ENCODE results near the gene FBXL15. TPM values are rescaled to one million over a fixed set of nuclear protein-coding genes. Genes with fewer than 3 reads are reported as not detected.

The FBXL15 gene
- total and polyA plus RNA-seq, 9 of the 15 experiments (the other 6 are each of a cell fraction or from before 2014, with no cell fraction given), result 0.08 to 25.9 (median 3.5) TPM

DNA sequence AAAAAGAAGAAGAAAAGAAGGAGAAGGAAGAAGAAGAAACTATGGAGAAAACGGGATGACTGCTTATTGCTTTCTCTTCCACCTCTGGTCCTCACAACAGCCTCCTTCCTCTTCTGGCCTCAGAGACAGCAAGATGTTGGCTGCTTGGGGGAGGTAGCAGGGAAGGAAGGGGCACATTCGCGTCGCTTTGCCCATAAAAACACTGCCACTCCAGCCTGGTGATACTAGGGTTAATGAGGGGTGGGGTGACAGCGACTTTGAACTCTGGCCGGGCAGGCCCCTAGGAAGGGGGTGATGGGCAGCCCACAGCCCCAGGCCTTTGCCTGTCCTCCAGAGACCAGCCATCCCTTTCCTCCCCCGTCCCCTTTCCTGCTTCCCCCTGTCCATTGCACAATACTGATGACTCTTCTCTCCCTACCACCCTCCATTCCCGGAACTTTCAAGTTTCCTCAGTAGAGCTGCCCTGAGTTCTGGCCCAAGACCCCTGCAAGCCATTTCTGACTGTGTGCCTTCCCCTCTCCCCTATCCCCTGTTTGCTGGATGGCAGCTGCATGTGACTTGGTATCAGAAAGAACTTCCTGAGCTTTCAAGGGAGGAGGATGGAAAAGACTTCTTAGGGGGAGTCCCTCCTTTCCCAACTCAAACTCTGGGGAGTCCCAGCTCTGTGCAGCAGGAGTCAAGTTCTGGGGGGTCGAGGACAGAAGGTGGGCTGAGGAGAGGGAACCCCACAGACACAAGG lies 13.9 kb downstream of the FBXL15 start:
- peak overlapping the region; percentile 88 for H3K27ac ChIP-seq (ENCODE audit: extremely low read depth, low read depth, low read length)
- peaks cover 4% of the 10 kb centered on the region for H4K20me1 ChIP-seq (replicated peaks; ENCODE audit: control insufficient read depth, insufficient read depth, low read length)
- in situ Hi-C loops (cut with MboI), result loop anchor here (25.0 kb wide), 1 partner anchor 597 kb away; the partner anchor contains the start of gene KCNIP2
- H3K79me2 ChIP-seq (ENCODE audit: control insufficient read depth, insufficient read depth, low read length), result peaks cover 52% of the 10 kb centered on the region
- peak overlapping the region; percentile 69 for H2AFZ ChIP-seq (ENCODE audit: low read depth, low read length)
- H3K9ac ChIP-seq (ENCODE audit: insufficient read depth in 1 of 2, low read depth in 2 of 2, low read length in 2 of 2), result peak overlapping the region; percentile 66 to 82
- no peaks in the 10 kb centered on the region for H3K9me1 ChIP-seq (ENCODE audit: control insufficient read depth, insufficient read depth, low read length)
- intact Hi-C loops (cut with micrococcal nuclease), result no loop called here
- peaks cover 27 to 45% of the 10 kb centered on the region in 2 experiments for H3K4me1 ChIP-seq (replicated peaks in 1 of 2; ENCODE audit: control insufficient read depth in 2 of 2, insufficient read depth in 2 of 2, low read length in 2 of 2)
- H3K36me3 ChIP-seq (ENCODE audit: control insufficient read depth, insufficient read depth, low read length), result peaks cover 16% of the 10 kb centered on the region; the same call in 2 of the 3 replicates
- H3K27me3 ChIP-seq (ENCODE audit: control insufficient read depth in 2 of 2, insufficient read depth in 2 of 2, low read length in 2 of 2), result no peaks in the 10 kb centered on the region
- WGBS (ENCODE audit: insufficient coverage, low coverage, missing lambda C conversion rate), result 10% methylated on average over 3 of the region's 9 CpGs
- FAIRE-seq (no peak), DNase-seq (ENCODE audit: extremely low read depth in 1 of 4, low spot score in 3 of 4) (no peak), ATAC-seq (no peak)
- POLR2A ChIA-PET, result interaction anchor here (0.6 to 3.3 kb wide), 8 partner anchors 9 to 40 kb away, joined by 3 to 34 read pairs (median 4); partner anchors contain the start of genes C10orf95 and FBXL15
- no peaks in the 10 kb centered on the region for H3K9me3 ChIP-seq (replicated peaks; ENCODE audit: control insufficient read depth, insufficient read depth, low read depth, low read length)
- peak overlapping the region; percentile 90 for H3K4me2 ChIP-seq (ENCODE audit: insufficient read depth, low read length)
- no TSS peak for BruUV-seq (replicated peaks)
- CTCF ChIA-PET (ENCODE audit: low intra/inter-chr PET ratio), result no interaction called here
- peak overlapping the region; percentile 80 for H3K4me3 ChIP-seq
- TF ChIP-seq PURB (CRISPR knock-in tag; IDR thresholded peaks at IDR 0.05; ENCODE audit: low read depth), result no peak
- TF ChIP-seq, protein P1, sequence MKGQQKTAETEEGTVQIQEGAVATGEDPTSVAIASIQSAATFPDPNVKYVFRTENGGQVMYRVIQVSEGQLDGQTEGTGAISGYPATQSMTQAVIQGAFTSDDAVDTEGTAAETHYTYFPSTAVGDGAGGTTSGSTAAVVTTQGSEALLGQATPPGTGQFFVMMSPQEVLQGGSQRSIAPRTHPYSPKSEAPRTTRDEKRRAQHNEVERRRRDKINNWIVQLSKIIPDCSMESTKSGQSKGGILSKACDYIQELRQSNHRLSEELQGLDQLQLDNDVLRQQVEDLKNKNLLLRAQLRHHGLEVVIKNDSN (CRISPR knock-in tag; IDR thresholded peaks at IDR 0.05), result peak; percentile 14; the same call in 1 of the 2 replicates
- no peak for TF ChIP-seq RFX5 (IDR thresholded peaks at IDR 0.05; ENCODE audit: low read depth, low read length)
- no peak for TF ChIP-seq DNMT1 (IDR thresholded peaks at IDR 0.05)
- no peak for TF ChIP-seq SAP30 (IDR thresholded peaks at IDR 0.05; ENCODE audit: borderline replicate concordance, insufficient read depth, low read depth, low read length, poor library complexity, severe bottlenecking)
- TF ChIP-seq MXD1 (CRISPR knock-in tag; IDR thresholded peaks at IDR 0.05; ENCODE audit: borderline replicate concordance, poor library complexity, severe bottlenecking), result no peak
- TF ChIP-seq, protein P2, sequence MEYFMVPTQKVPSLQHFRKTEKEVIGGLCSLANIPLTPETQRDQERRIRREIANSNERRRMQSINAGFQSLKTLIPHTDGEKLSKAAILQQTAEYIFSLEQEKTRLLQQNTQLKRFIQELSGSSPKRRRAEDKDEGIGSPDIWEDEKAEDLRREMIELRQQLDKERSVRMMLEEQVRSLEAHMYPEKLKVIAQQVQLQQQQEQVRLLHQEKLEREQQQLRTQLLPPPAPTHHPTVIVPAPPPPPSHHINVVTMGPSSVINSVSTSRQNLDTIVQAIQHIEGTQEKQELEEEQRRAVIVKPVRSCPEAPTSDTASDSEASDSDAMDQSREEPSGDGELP (CRISPR knock-in tag; IDR thresholded peaks at IDR 0.05; ENCODE audit: borderline replicate concordance), result peak; percentile 3; the same call in 1 of the 2 replicates
- no peak for TF ChIP-seq BCOR (IDR thresholded peaks at IDR 0.05)
- TF ChIP-seq BRD4 (IDR thresholded peaks at IDR 0.05), result 0 out of 2 replicates have a peak, but pooled peaks have one; percentile 12
- TF ChIP-seq ETV5 (CRISPR knock-in tag; IDR thresholded peaks at IDR 0.05; ENCODE audit: low read depth), result peak; percentile 30; the same call in 1 of the 2 replicates
- no peak for TF ChIP-seq NCOA4 (IDR thresholded peaks at IDR 0.05; ENCODE audit: partially characterized antibody)
- TF ChIP-seq, protein P3, sequence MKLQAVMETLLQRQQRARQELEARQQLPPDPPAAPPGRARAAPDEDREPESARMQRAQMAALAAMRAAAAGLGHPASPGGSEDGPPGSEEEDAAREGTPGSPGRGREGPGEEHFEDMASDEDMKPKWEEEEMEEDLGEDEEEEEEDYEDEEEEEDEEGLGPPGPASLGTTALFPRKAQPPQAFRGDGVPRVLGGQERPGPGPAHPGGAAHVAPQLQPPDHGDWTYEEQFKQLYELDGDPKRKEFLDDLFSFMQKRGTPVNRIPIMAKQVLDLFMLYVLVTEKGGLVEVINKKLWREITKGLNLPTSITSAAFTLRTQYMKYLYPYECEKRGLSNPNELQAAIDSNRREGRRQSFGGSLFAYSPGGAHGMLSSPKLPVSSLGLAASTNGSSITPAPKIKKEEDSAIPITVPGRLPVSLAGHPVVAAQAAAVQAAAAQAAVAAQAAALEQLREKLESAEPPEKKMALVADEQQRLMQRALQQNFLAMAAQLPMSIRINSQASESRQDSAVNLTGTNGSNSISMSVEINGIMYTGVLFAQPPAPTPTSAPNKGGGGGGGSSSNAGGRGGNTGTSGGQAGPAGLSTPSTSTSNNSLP (IDR thresholded peaks at IDR 0.05; ENCODE audit: borderline replicate concordance, low read depth, low read length), result no peak
- TF ChIP-seq CXXC5 (CRISPR knock-in tag; IDR thresholded peaks at IDR 0.05), result peak; percentile 16; the same call in 1 of the 2 replicates
- TF ChIP-seq, protein P4, sequence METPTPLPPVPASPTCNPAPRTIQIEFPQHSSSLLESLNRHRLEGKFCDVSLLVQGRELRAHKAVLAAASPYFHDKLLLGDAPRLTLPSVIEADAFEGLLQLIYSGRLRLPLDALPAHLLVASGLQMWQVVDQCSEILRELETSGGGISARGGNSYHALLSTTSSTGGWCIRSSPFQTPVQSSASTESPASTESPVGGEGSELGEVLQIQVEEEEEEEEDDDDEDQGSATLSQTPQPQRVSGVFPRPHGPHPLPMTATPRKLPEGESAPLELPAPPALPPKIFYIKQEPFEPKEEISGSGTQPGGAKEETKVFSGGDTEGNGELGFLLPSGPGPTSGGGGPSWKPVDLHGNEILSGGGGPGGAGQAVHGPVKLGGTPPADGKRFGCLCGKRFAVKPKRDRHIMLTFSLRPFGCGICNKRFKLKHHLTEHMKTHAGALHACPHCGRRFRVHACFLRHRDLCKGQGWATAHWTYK (CRISPR knock-in tag; IDR thresholded peaks at IDR 0.05), result no peak
- peak; percentile 10 for TF ChIP-seq DACH1 (IDR thresholded peaks at IDR 0.05; ENCODE audit: partially characterized antibody)
